Esophagus squamous epithelium (tissue), 5 donors: ENCODE data around the gene SETD1A. TPM values are rescaled to one million over a fixed set of nuclear protein-coding genes. Genes with fewer than 3 reads are reported as not detected.

Source experiments
- DNase-seq: peaks from one replicate; lab custom pipeline; 2025; lab: John Stamatoyannopoulos, UW
- H3K27ac ChIP-seq, 4 donors: fragments of 200-600 bp; sonication (generic); one replicate each; pipeline ENCODE4 v1.5.1; 2016 to 2019; ENCODE audit warnings: mild to moderate bottlenecking in 1 of 4
- H3K27me3 ChIP-seq, 4 donors: fragments of 200-600 bp; sonication (generic); 1 replicate in 3 of 4; 2 replicates in 1 of 4; pipeline versions ENCODE4 v1.5.1 to v1.6.0; 2017 to 2021; ENCODE audit warnings: antibody characterized with exemption in 1 of 4
- H3K36me3 ChIP-seq, 3 donors: fragments of 200-600 bp; sonication (generic); one replicate each; pipeline ENCODE4 v1.5.1; 2016 to 2019
- H3K4me1 ChIP-seq, 3 donors: fragments of 200-600 bp; sonication (generic); one replicate each; pipeline ENCODE4 v1.5.1; 2017 to 2019
- H3K4me3 ChIP-seq, 4 donors: fragments of 200-600 bp; sonication (generic); 1 replicate in 3 of 4; 2 replicates in 1 of 4; pipeline ENCODE4 v1.5.1; 2016 to 2019; ENCODE audit warnings: mild to moderate bottlenecking in 2 of 4, moderate library complexity in 1 of 4
- H3K9me3 ChIP-seq, 3 donors: fragments of 200-600 bp; sonication (generic); one replicate each; pipeline ENCODE4 v1.5.1; 2016 to 2019
- POLR2A ChIP-seq, 4 donors: fragments of 450-650 bp; IDR thresholded peaks; one replicate each; pipeline ENCODE4 v1.6.1; 2017; ENCODE audit warnings: antibody characterized with exemption in 4 of 4, mild to moderate bottlenecking in 4 of 4, moderate library complexity in 3 of 4
- WGBS, 2 donors: methylation state at CpG; one replicate each; pipeline ENCODE4 v1.1.5; 2018; 5-methylcytosine and 5-hydroxymethylcytosine counted together
- intact Hi-C: fragments of 100-400 bp; cut with DNase I; formaldehyde crosslinking; loops from one replicate; pipeline ENCODE4 v1.15.0; 2022
- total RNA-seq, 4 donors: library from RNA; depleted of rRNA; stranded (reverse); fragments of >200 nt; gene quantifications; one replicate each; pipeline ENCODE4 v1.1.0, GENCODE V29; 2016
- TF ChIP-seq, protein P1 (sequence below), 6 experiments: fragments of 450-650 bp in 4 of 6; fragments of 200-600 bp in 2 of 6; sonication (generic) in 2 of 6; IDR thresholded peaks; one replicate each; pipeline ENCODE4 v1.5.1; 2016 to 2019; ENCODE audit warnings: antibody characterized with exemption in 6 of 6, mild to moderate bottlenecking in 4 of 6, moderate library complexity in 4 of 6
- donor health status: DM: yes; HTN: yes; CAD: no.

SETD1A gene
- total RNA-seq, 4 donors from 2014 or later = 3.5 to 8.0 (median 5.4) TPM

DNA sequence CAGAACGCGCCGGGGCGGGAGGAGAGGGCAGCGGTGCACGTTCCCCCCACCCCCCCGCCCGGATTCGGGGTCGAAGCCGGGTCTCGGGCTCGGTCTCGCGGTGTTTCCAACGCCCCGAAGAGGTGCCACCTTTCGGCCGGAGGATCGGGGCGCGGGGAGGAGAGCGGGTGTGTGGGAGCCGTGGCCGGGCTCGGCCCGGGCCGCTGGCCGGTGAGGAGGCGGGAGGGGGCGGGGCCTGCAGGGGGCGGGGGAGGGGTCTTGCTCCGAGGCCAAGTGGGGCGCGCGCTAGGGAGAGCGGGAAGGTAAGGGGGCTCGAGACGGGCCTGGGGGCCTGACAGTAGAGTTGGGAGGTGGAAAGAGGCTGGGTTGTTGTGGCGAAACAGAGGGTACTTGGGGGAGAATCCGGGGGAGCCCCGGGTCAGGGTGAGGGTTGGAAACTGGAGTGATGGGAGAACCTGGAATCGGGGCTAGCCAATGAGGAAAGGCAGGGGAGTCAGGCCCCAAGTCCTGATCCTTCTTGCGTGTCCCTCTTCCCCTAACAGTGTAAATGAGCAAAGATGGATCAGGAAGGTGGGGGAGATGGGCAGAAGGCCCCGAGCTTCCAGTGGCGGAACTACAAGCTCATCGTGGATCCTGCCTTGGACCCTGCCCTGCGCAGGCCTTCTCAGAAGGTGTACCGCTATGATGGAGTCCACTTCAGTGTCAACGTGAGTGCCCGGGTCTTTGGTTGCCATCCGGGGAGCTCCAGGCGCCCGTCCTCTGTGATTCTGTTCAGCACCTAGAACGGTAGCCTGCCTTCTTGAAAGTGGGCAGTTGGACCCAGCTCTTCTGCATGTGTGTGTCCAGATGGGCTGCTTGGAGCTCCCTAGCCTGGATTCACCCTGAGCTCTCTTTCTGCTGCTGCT lies 873 bp downstream of the SETD1A start:
- H3K27me3 ChIP-seq = no peaks in the 10 kb centered on the region
- no peak for DNase-seq
- H3K27ac ChIP-seq = peak overlapping the region; percentile 93 to 99 (median 98)
- 21 to 27% methylated on average over 15 to 23 of the region's 55 CpGs for WGBS, 2 donors
- intact Hi-C loops = no loop called here
- no peaks in the 10 kb centered on the region for H3K9me3 ChIP-seq
- TF ChIP-seq, protein P1, sequence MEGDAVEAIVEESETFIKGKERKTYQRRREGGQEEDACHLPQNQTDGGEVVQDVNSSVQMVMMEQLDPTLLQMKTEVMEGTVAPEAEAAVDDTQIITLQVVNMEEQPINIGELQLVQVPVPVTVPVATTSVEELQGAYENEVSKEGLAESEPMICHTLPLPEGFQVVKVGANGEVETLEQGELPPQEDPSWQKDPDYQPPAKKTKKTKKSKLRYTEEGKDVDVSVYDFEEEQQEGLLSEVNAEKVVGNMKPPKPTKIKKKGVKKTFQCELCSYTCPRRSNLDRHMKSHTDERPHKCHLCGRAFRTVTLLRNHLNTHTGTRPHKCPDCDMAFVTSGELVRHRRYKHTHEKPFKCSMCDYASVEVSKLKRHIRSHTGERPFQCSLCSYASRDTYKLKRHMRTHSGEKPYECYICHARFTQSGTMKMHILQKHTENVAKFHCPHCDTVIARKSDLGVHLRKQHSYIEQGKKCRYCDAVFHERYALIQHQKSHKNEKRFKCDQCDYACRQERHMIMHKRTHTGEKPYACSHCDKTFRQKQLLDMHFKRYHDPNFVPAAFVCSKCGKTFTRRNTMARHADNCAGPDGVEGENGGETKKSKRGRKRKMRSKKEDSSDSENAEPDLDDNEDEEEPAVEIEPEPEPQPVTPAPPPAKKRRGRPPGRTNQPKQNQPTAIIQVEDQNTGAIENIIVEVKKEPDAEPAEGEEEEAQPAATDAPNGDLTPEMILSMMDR (IDR thresholded peaks at IDR 0.05) = no peak
- TF ChIP-seq POLR2A (IDR thresholded peaks at IDR 0.05) = no peak
- H3K36me3 ChIP-seq = peaks cover 24 to 45% (median 34%) of the 10 kb centered on the region in 3 donors
- H3K4me1 ChIP-seq = peaks cover 17 to 36% (median 25%) of the 10 kb centered on the region in 3 donors
- peak overlapping the region; percentile 54 to 99 (median 85) for H3K4me3 ChIP-seq

GRCh38 chr16:30961384-30961783 lies 3.8 kb downstream of the SETD1A start:
- 92% methylated on average over 4 to 10 of the region's 11 CpGs for WGBS, 2 donors
- no peak overlapping the region for H3K4me3 ChIP-seq
- H3K36me3 ChIP-seq = peaks cover 50 to 75% (median 63%) of the 10 kb centered on the region in 3 donors

DNA sequence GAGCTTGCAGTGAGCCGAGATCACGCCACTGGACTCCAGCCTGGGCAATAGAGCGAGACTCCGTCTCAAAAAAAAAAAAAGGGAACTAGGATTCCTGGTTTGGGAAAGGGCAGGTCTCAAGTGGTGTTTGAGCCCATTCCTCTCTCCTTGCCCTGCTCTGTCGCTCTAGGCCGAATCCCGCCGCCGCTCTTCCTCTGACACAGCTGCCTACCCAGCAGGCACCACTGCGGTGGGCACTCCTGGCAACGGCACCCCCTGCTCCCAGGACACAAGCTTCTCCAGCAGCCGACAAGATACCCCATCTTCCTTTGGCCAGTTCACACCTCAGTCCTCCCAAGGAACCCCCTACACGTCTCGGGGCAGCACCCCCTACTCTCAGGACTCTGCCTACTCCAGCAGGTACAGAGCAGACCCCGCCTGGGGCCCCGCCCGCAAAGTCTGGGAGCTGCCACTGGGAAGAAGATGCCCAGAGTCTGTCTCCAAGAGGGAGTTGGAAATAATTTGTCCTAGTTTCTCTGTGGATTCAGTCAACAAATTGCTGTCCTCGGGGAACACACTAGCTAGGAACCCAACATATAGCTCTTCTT lies 6.5 kb downstream of the SETD1A start:
- Histone ChIP-seq H3K9me3 (no peaks in the 10 kb centered on the region), H3K4me3 (no peak overlapping the region), H3K27me3 (no peaks in the 10 kb centered on the region), H3K36me3 (peaks cover 55 to 100% (median 89%) of the 10 kb centered on the region in 3 donors), H3K27ac (no peak overlapping the region), H3K4me1 (peaks cover 4 to 7% (median 5%) of the 10 kb centered on the region in 3 donors)
- intact Hi-C loops = no loop called here
- WGBS, 2 donors = 90 to 92% methylated on average over 12 to 15 of the region's 18 CpGs
- TF ChIP-seq, protein P1 (IDR thresholded peaks at IDR 0.05) = no peak
- no peak for TF ChIP-seq POLR2A (IDR thresholded peaks at IDR 0.05)
- DNase-seq = no peak

More at GRCh38 chr16:30961384-30961783, 3.8 kb downstream of the SETD1A start:
- no peaks in the 10 kb centered on the region for H3K27me3 ChIP-seq
- no peaks in the 10 kb centered on the region for H3K9me3 ChIP-seq
- no peak for DNase-seq
- H3K4me1 ChIP-seq = peaks cover 17 to 22% (median 18%) of the 10 kb centered on the region in 3 donors
- TF ChIP-seq POLR2A (IDR thresholded peaks at IDR 0.05) = no peak
- TF ChIP-seq, protein P1 (IDR thresholded peaks at IDR 0.05) = no peak
- intact Hi-C loops = no loop called here
- no peak overlapping the region for H3K27ac ChIP-seq

DNA sequence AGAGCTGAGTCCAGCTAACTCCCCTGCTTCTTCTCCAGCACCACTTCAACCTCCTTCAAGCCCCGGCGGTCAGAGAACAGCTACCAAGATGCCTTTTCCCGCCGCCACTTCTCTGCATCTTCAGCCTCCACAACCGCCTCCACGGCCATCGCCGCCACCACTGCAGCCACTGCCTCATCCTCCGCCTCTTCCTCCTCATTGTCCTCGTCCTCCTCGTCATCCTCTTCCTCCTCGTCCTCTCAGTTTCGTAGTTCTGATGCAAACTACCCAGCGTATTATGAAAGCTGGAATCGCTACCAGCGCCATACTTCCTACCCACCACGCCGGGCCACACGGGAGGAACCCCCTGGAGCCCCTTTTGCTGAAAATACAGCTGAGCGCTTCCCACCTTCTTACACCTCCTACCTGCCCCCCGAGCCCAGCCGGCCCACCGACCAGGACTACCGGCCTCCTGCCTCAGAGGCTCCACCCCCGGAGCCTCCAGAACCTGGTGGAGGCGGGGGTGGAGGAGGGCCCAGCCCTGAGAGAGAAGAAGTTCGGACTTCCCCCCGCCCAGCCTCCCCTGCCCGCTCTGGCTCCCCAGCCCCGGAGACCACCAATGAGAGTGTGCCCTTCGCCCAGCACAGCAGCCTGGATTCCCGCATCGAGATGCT lies 7.1 kb downstream of the SETD1A start:
- no peaks in the 10 kb centered on the region for H3K9me3 ChIP-seq
- no peaks in the 10 kb centered on the region for H3K27me3 ChIP-seq
- peaks cover 61 to 100% (median 92%) of the 10 kb centered on the region in 3 donors for H3K36me3 ChIP-seq
- TF ChIP-seq, protein P1 (IDR thresholded peaks at IDR 0.05) = no peak
- TF ChIP-seq POLR2A (IDR thresholded peaks at IDR 0.05) = no peak
- no peak overlapping the region for H3K4me3 ChIP-seq
- DNase-seq = no peak
- no peak overlapping the region for H3K27ac ChIP-seq
- no peaks in the 10 kb centered on the region for H3K4me1 ChIP-seq
- WGBS, 2 donors = 88 to 93% methylated on average over 17 to 19 of the region's 33 CpGs
- intact Hi-C loops = no loop called here
